Coronary artery (tissue), 2 donors: ENCODE data around the gene PHC2.

Experiments used
- DNase-seq: peaks from one replicate; pipeline ENCODE4 v3.0.0-alpha.2; 2017; ENCODE audit warnings: low spot score
- H3K27ac ChIP-seq, 2 donors: fragments of 200-600 bp; sonication (generic); one replicate each; pipeline ENCODE4 v1.5.1; 2016 to 2019
- H3K4me3 ChIP-seq: fragments of 200-600 bp; sonication (generic); 2 replicates; pipeline ENCODE4 v1.5.1; 2016; ENCODE audit warnings: mild to moderate bottlenecking, moderate library complexity
- TF ChIP-seq, protein P1 (sequence below): fragments of 200-600 bp; sonication (generic); IDR thresholded peaks from one replicate; pipeline ENCODE4 v1.5.1; 2019; ENCODE audit warnings: antibody characterized with exemption

The PHC2 gene

DNA sequence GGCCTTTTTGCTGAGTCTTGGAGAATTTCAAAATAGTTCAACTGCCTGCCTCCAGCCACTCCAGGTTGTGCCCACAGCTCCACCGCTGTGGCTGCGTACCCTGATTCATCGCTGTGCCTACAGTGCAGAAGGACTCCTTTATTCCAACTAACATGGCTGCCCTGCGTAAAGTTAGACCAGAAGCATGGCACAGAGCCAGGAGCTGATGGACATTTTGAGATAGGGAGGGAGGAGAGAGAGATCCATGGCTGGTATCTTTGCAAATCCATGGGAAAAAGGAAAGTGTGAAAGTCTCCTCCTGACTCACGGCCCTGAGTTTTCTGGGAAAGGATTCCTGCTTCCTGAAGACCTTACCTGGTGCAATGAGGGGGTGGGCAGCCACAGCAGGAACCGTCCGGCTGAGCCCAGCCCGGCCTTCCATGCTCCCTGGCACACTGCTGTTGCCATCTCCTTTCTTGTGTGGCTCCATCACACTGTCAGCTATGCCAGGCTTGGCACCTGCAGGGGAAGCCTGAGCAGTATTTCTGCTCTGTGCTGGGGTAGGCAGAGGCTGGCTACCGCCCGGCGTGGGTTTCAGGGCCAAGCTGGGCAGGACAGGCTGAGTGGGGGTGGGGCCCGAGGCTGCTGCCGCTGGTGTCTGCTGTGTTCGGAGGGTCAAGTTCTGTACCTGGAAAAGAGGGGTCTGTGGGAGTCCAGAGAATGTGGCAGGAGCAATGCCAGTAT is 64.0 kb downstream of the PHC2 start:
- H3K27ac ChIP-seq, result peak overlapping the region; percentile 78 to 95
- peak overlapping the region; percentile 24 for H3K4me3 ChIP-seq
- DNase-seq, result no peak
- TF ChIP-seq, protein P1, sequence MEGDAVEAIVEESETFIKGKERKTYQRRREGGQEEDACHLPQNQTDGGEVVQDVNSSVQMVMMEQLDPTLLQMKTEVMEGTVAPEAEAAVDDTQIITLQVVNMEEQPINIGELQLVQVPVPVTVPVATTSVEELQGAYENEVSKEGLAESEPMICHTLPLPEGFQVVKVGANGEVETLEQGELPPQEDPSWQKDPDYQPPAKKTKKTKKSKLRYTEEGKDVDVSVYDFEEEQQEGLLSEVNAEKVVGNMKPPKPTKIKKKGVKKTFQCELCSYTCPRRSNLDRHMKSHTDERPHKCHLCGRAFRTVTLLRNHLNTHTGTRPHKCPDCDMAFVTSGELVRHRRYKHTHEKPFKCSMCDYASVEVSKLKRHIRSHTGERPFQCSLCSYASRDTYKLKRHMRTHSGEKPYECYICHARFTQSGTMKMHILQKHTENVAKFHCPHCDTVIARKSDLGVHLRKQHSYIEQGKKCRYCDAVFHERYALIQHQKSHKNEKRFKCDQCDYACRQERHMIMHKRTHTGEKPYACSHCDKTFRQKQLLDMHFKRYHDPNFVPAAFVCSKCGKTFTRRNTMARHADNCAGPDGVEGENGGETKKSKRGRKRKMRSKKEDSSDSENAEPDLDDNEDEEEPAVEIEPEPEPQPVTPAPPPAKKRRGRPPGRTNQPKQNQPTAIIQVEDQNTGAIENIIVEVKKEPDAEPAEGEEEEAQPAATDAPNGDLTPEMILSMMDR, result no peak

DNA sequence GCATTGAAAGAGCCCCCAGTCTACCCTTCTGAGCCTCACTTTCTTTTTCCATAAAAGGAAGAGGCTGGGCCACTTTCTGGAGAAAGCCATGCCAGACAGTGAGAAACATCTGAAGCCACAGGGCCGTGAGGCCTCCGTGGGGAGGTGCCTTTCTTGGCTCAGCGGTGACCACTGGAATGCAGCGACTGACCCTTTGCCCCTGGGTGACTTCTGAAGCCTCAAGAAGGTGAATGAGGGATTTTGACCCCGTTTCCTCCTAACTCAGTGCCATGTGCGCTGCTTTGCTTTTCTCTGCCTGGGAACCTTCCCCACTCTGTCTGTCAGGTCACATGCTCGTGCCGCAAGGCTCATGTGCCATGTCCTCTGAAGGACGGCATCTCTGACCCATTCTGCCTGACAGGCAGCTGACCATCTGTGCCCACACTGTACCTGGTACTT is 65.3 kb downstream of the PHC2 start:
- no peak overlapping the region for H3K4me3 ChIP-seq
- no peak for DNase-seq
- TF ChIP-seq, protein P1, result no peak
- H3K27ac ChIP-seq, result peak overlapping the region; percentile 78 to 95

DNA sequence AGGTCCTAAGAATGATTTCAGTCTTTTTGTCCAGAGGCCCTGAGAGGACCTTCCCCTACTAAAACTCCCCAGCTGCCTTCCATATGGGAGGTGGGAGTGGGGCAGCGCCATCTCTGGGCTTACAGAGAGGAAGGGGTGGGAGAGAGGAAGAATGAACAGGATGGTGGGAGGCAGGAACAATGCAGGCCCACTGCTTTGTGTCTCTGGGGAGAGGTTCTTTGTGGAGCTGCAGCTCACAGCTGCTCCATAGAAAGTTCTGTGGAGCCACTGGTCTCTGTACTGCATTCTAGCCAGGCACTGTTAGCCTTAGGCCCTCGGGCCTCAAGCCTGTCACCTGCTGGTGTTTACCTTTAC is 66.4 kb downstream of the PHC2 start:
- H3K4me3 ChIP-seq, result no peak overlapping the region
- H3K27ac ChIP-seq, result peak overlapping the region; percentile 78 to 95
- DNase-seq, result no peak
- TF ChIP-seq, protein P1, result no peak

DNA sequence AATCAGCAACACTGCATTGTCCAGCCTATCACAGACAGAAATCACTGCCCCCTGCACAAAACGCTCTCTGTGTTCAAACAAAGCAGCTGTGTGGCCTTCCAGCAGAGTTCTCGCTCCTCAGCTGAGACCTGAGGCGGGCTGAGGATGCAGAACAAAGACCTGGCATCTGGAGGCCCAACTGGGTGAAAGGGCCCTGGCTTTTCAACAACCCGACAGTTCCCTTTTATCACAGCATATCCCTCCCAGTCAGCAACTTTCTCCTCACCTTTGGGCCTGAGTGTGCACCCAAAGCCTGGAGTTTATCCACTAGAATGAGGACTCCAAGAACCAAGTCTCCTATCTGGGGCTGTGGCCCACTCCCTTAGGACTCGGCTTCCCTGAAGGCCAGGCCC is 67.4 kb downstream of the PHC2 start:
- H3K4me3 ChIP-seq, result peak overlapping the region; percentile 12
- peak overlapping the region; percentile 78 to 95 for H3K27ac ChIP-seq
- TF ChIP-seq, protein P1, result no peak
- no peak for DNase-seq

DNA sequence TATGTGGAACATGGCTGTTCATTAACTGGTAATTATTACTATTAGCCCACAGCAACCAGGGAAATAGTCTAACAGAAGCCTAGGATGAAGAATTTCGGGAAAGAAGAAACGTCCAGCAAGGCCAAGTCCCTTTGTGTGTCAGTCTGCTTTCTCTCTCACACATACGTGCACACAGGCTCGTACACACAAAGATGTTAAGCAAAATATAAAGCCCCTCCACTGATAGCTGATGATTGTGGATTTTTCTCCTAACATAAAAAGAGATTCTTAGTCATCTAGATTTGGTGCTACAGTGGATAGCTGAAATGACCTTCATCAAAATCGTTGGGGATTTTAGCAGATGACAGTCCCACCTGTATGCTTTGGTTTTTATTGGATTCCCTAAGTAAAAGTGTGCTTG is 67.9 kb downstream of the PHC2 start:
- H3K4me3 ChIP-seq, result peak overlapping the region; percentile 12
- TF ChIP-seq, protein P1, result no peak
- DNase-seq, result no peak
- H3K27ac ChIP-seq, result peak overlapping the region; percentile 78 to 95

DNA sequence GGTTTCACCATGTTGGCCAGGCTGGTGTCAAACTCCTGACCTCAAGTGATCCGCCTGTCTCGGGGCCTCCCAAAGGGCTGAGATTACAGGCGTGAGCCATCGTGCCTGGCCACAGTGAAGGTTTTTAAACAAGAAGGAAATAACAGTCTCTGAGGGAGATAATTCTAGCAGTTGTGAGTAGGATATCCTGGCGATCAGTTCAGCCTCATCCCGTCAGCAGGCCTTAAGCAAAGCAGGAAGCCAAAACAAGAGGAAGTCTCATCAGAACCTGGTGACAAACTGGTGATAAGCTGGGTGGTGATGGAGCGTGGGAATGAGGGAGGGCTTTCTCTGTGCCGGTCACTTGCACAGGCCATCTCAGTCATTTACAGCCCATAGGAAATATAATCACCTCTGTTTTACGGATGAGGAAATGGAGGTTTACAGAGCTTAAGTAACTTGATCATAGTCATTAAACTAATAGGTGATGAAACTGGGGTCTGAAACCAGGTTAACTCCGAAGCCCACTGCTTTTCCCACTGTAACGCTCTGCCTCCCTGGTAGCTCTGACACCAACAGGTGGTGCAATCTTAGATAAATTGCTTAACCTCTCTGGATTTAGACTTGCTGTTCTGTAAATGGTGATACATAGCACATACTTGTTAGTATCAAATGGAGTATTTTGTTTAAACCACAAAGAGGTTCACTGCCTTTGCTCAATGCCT is 69.2 kb downstream of the PHC2 start:
- peak overlapping the region; percentile 78 to 95 for H3K27ac ChIP-seq
- no peak overlapping the region for H3K4me3 ChIP-seq
- TF ChIP-seq, protein P1, result no peak
- DNase-seq, result no peak

DNA sequence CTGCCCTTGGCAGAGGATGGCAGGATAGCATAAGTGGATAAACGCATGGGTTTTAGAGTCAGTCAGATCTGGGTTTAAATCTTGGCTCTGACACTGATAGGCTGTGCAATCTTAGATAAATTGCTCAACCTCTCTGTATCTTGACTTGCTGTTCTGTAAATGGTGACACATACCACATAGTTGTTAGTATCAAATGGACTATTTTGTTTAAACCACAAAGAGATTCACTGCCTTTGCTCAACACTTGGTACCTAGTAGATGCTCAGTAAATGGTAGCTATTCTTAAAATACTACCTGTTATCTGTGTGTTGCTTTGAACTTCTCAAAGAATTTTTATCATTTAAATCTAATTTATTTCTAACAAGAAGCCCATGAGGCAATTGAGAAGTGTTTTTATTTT is 70.5 kb downstream of the PHC2 start:
- TF ChIP-seq, protein P1, result no peak
- Histone ChIP-seq H3K4me3 (no peak overlapping the region), H3K27ac (no peak overlapping the region)
- DNase-seq, result no peak
